Suppressor macrophage (primary cell): ENCODE measurements around the gene TSPOAP1.

Source experiments
- DNase-seq, 4 experiments: peaks; one replicate each; pipeline ENCODE4 v3.0.0-alpha.2; 2020 to 2022

TSPOAP1 gene

GRCh38 chr17:58253082-58253481 is 75.5 kb downstream of the TSPOAP1 start:
- DNase-seq = no peak

DNA sequence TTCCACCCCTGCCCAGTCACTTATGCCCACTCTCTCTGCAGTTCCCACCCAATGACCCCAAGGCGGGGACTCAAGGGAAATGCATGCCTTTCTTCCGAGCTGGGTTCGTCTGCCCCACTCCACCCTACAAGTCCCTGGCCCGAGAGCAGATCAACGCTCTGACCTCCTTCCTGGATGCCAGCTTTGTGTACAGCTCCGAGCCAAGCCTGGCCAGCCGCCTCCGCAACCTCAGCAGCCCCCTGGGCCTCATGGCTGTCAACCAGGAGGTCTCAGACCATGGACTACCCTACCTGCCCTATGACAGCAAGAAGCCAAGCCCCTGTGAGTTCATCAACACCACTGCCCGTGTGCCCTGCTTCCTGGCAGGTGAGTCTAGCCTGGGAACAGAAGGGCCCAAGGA is 76.5 kb downstream of the TSPOAP1 start:
- no peak for DNase-seq
